A549 treated with CORT108297 at 1 μM for 4 hours (cell line): ENCODE data around the gene GIT2. TPM values are rescaled to one million over a fixed set of nuclear protein-coding genes. Genes with fewer than 3 reads are reported as not detected.

ENCODE experiments used
- total RNA-seq: library from RNA; stranded (reverse); fragments of 200-300 nt; extraction: Qiagen RNA extraction; gene quantifications from 5 replicates; pipeline ENCODE4 v1.2.3, GENCODE V29; 2022

GIT2 gene, protein sequence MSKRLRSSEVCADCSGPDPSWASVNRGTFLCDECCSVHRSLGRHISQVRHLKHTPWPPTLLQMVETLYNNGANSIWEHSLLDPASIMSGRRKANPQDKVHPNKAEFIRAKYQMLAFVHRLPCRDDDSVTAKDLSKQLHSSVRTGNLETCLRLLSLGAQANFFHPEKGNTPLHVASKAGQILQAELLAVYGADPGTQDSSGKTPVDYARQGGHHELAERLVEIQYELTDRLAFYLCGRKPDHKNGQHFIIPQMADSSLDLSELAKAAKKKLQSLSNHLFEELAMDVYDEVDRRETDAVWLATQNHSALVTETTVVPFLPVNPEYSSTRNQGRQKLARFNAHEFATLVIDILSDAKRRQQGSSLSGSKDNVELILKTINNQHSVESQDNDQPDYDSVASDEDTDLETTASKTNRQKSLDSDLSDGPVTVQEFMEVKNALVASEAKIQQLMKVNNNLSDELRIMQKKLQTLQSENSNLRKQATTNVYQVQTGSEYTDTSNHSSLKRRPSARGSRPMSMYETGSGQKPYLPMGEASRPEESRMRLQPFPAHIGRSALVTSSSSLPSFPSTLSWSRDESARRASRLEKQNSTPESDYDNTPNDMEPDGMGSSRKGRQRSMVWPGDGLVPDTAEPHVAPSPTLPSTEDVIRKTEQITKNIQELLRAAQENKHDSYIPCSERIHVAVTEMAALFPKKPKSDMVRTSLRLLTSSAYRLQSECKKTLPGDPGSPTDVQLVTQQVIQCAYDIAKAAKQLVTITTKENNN
- 16.6 to 21.7 TPM (median 20.1 TPM) in 5 replicates for total RNA-seq

GRCh38 chr12:109995686-109996482, at the start of gene GIT2:
Gene GIT2 (minus strand): TSS chr12:109996368. CDS start chr12:109996224, 144 bp downstream.

GRCh38 chr12:109998904-109999648, 2.9 kb upstream of the GIT2 start, which contains the start of gene ANKRD13A:
Gene ANKRD13A (plus strand): TSS chr12:109999430. CDS start chr12:109999689, 259 bp downstream.

GRCh38 chr12:109899783-109900751, 96.1 kb downstream of the GIT2 start, which contains the start of gene TCHP:
Gene TCHP (plus strand): TSS chr12:109900274. CDS start chr12:109903027, 2,753 bp downstream.

GRCh38 chr12:109880043-109880931, 115.9 kb downstream of the GIT2 start, which contains the start of gene GLTP:
Gene GLTP (minus strand): TSS chr12:109880541. CDS start chr12:109880374, 167 bp downstream.

Other genes starting within 250 kb of the GIT2 start
- gene TRPV4, start 163.0 kb downstream of the GIT2 start, total RNA-seq: 0.06 to 0.15 TPM (median 0.08 TPM) in 5 replicates
- gene GLTP, start 115.8 kb downstream of the GIT2 start, total RNA-seq: 19.2 to 21.6 TPM (median 19.9 TPM) in 5 replicates
- gene TCHP, start 96.1 kb downstream of the GIT2 start, total RNA-seq: 14.8 to 18.9 TPM (median 18.0 TPM) in 5 replicates
- gene ANKRD13A, start 3.1 kb upstream of the GIT2 start, total RNA-seq: 14.6 to 23.0 TPM (median 17.9 TPM) in 5 replicates
- 6.6 to 8.4 TPM (median 7.7 TPM) in 5 replicates for gene C12orf76, start 52.2 kb upstream of the GIT2 start, total RNA-seq
- 13.8 to 28.1 TPM (median 21.0 TPM) in 5 replicates for gene IFT81, start 128.0 kb upstream of the GIT2 start, total RNA-seq